Measurements from ENCODE around the gene RHO.
"Not testable (repeated sequence)": the region's sequence is repeated elsewhere in the genome, so short reads cannot be mapped to it uniquely, and the experiment has no call there.

RHO gene

GRCh38 chr3:129542747-129543146 is 14.3 kb downstream of the RHO start:
- no peak for DNase-seq (ENCODE audit: low read depth in 1 of 2, low spot score in 1 of 2)

GRCh38 chr3:129543156-129543790 is 14.8 kb downstream of the RHO start, which contains the start of gene H1-8:
Gene H1-8, plus strand, starts transcription at chr3:129543175. Its CDS starts 44 bp downstream, at chr3:129543219.
- no peak for DNase-seq (ENCODE audit: low read depth in 1 of 2, low spot score in 1 of 2)

- no peak for DNase-seq (ENCODE audit: low read depth in 1 of 2, low spot score in 1 of 2)
Measured at GRCh38 chr3:129543999-129544398, 15.6 kb downstream of the RHO start.

GRCh38 chr3:129545951-129546350 is 17.5 kb downstream of the RHO start:
- not testable (repeated sequence) for DNase-seq (ENCODE audit: low read depth in 1 of 2, low spot score in 1 of 2)

GRCh38 chr3:129547241-129547640 is 18.8 kb downstream of the RHO start:
- DNase-seq (ENCODE audit: low read depth in 1 of 2, low spot score in 1 of 2): no peak

- DNase-seq (ENCODE audit: low read depth in 1 of 2, low spot score in 1 of 2): no peak
Measured at GRCh38 chr3:129548104-129548965, 19.9 kb downstream of the RHO start.

- DNase-seq (ENCODE audit: low read depth in 1 of 2, low spot score in 1 of 2): no peak
Measured at GRCh38 chr3:129549006-129549800, 20.8 kb downstream of the RHO start.

GRCh38 chr3:129549805-129550204 is 21.4 kb downstream of the RHO start:
- DNase-seq (ENCODE audit: low read depth in 1 of 2, low spot score in 1 of 2): no peak

GRCh38 chr3:129552287-129553050 is 24.0 kb downstream of the RHO start:
- no peak for DNase-seq (ENCODE audit: low read depth in 1 of 2, low spot score in 1 of 2)

GRCh38 chr3:129553171-129553570 is 24.7 kb downstream of the RHO start:
- DNase-seq (ENCODE audit: low read depth in 1 of 2, low spot score in 1 of 2): no peak

- DNase-seq (ENCODE audit: low read depth in 1 of 2, low spot score in 1 of 2): no peak
Measured at GRCh38 chr3:129553719-129554118, 25.3 kb downstream of the RHO start.

- DNase-seq (ENCODE audit: low read depth in 1 of 2, low spot score in 1 of 2): no peak
Measured at GRCh38 chr3:129554356-129555152, 26.1 kb downstream of the RHO start.

- no peak for DNase-seq (ENCODE audit: low read depth in 1 of 2, low spot score in 1 of 2)
Measured at GRCh38 chr3:129555153-129555550, 26.7 kb downstream of the RHO start.

GRCh38 chr3:129555616-129556357 is 27.3 kb downstream of the RHO start:
- DNase-seq (ENCODE audit: low read depth in 1 of 2, low spot score in 1 of 2): no peak

GRCh38 chr3:129556358-129556695 is 27.9 kb downstream of the RHO start:
- DNase-seq (ENCODE audit: low read depth in 1 of 2, low spot score in 1 of 2): no peak

- DNase-seq (ENCODE audit: low read depth in 1 of 2, low spot score in 1 of 2): no peak
Measured at GRCh38 chr3:129556890-129557547, 28.6 kb downstream of the RHO start.

- DNase-seq (ENCODE audit: low read depth in 1 of 2, low spot score in 1 of 2): no peak
Measured at GRCh38 chr3:129557548-129557894, 29.1 kb downstream of the RHO start.

- DNase-seq (ENCODE audit: low read depth in 1 of 2, low spot score in 1 of 2): no peak
Measured at GRCh38 chr3:129558081-129558771, 29.8 kb downstream of the RHO start.
